ENCODE data around the gene NDUFAF8.

Gene NDUFAF8

DNA sequence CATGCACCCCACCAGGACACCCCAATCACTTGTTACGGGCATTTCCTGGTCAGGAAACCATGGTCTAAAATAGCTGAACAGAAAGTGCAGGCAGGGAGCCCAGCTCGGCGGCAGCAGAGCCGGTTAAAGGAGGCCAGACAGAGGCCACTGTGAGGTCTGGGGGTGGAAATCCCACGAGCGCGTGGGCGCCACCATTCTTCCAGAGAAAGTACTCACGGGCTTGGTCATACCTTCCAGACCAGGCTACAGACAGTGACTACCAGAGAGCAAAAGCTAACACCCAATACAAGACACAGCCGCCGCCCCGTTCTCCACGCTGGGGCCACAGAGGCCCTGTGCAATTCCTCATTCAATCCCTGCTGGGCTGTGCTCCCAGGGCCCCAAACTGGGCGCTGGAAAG is 28.2 kb upstream of the NDUFAF8 start:
- Histone ChIP-seq H3K4me3 (ENCODE audit: severe bottlenecking) (no peak overlapping the region), H3K9me3 (ENCODE audit: severe bottlenecking) (no peaks in the 10 kb centered on the region), H3K4me1 (ENCODE audit: insufficient read depth, poor library complexity, severe bottlenecking) (no peaks in the 10 kb centered on the region), H3K36me3 (ENCODE audit: low read depth) (peaks cover 10% of the 10 kb centered on the region), H3K27ac (ENCODE audit: poor library complexity, severe bottlenecking) (no peak overlapping the region), H3K27me3 (ENCODE audit: insufficient read depth, poor library complexity, severe bottlenecking) (no peaks in the 10 kb centered on the region)
- DNase-seq (ENCODE audit: low spot score) (no peak), ATAC-seq (ENCODE audit: low read depth) (no peak)
- TF ChIP-seq, protein P1, sequence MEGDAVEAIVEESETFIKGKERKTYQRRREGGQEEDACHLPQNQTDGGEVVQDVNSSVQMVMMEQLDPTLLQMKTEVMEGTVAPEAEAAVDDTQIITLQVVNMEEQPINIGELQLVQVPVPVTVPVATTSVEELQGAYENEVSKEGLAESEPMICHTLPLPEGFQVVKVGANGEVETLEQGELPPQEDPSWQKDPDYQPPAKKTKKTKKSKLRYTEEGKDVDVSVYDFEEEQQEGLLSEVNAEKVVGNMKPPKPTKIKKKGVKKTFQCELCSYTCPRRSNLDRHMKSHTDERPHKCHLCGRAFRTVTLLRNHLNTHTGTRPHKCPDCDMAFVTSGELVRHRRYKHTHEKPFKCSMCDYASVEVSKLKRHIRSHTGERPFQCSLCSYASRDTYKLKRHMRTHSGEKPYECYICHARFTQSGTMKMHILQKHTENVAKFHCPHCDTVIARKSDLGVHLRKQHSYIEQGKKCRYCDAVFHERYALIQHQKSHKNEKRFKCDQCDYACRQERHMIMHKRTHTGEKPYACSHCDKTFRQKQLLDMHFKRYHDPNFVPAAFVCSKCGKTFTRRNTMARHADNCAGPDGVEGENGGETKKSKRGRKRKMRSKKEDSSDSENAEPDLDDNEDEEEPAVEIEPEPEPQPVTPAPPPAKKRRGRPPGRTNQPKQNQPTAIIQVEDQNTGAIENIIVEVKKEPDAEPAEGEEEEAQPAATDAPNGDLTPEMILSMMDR (IDR thresholded peaks at IDR 0.05; ENCODE audit: poor library complexity, severe bottlenecking) = no peak

DNA sequence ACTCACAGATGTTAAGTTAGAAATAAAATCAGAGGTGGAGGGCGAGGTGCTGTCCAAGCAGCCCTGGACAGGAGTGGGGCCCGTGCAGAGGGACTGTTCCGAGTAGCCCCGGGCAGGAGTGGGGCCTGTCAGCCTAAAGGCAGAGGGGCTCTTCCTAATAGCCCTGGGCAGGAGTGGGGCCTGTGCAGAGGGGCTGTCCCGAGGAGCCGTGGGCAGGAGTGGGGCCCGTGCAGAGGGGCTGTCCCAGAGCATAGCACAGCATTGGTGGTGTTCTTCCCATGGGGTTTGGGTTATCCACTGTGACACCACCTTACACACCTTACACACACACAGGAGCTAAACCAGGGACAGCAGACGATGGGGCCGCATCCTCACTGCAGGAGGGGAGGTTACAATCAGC is 26.8 kb upstream of the NDUFAF8 start:
- no peak overlapping the region for H3K27ac ChIP-seq (ENCODE audit: poor library complexity, severe bottlenecking)
- DNase-seq (ENCODE audit: low spot score) = no peak
- no peak for ATAC-seq (ENCODE audit: low read depth)
- H3K4me1 ChIP-seq (ENCODE audit: insufficient read depth, poor library complexity, severe bottlenecking) = no peaks in the 10 kb centered on the region
- H3K4me3 ChIP-seq (ENCODE audit: severe bottlenecking) = no peak overlapping the region
- no peaks in the 10 kb centered on the region for H3K9me3 ChIP-seq (ENCODE audit: severe bottlenecking)
- H3K27me3 ChIP-seq (ENCODE audit: insufficient read depth, poor library complexity, severe bottlenecking) = no peaks in the 10 kb centered on the region
- peaks cover 25% of the 10 kb centered on the region for H3K36me3 ChIP-seq (ENCODE audit: low read depth)
- TF ChIP-seq, protein P1 (IDR thresholded peaks at IDR 0.05; ENCODE audit: poor library complexity, severe bottlenecking) = no peak

DNA sequence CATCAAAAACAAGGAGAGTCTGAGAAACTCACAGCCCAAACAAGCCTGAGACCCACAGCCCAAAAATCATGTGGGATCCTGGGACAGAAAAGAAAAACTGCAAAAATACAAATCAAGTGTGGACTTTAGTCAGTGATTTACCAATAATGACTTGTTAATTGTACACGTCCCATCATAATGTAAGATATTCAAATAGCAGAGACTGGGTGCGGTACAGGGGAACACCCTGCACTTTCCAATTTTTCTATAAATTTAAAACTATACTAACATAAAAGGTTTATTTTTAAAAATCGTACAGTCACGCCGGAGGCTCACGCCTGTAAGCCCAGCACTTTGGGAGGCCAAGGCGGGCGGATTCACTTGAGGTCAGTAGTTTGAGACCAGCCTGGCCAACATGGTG is 25.1 kb upstream of the NDUFAF8 start:
- DNase-seq (ENCODE audit: low spot score) (no peak), ATAC-seq (ENCODE audit: low read depth) (no peak)
- H3K27ac ChIP-seq (ENCODE audit: poor library complexity, severe bottlenecking) = no peak overlapping the region
- no peaks in the 10 kb centered on the region for H3K4me1 ChIP-seq (ENCODE audit: insufficient read depth, poor library complexity, severe bottlenecking)
- no peaks in the 10 kb centered on the region for H3K9me3 ChIP-seq (ENCODE audit: severe bottlenecking)
- TF ChIP-seq, protein P1 (IDR thresholded peaks at IDR 0.05; ENCODE audit: poor library complexity, severe bottlenecking) = no peak
- H3K36me3 ChIP-seq (ENCODE audit: low read depth) = peaks cover 25% of the 10 kb centered on the region
- H3K27me3 ChIP-seq (ENCODE audit: insufficient read depth, poor library complexity, severe bottlenecking) = no peaks in the 10 kb centered on the region
- H3K4me3 ChIP-seq (ENCODE audit: severe bottlenecking) = no peak overlapping the region

DNA sequence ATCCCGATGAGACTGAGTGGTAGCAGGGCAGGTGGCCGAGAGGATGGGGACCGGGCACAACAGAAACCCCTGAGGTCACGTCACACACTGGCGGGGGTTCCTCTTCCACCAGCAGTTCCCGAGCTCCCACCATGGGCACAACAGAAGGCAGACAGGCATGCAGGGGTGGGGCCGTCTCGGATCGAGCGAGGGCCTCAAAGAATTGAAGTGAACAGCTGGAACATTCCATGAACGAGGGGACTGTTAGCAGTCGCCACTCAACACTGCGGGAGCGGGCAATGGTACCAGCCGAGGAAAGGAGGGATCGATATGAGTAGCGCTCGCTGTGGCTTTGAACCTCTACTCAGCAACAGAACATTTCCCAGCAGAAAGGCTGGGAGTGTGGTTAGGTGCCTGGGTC is 21.6 kb upstream of the NDUFAF8 start:
- no peak for ATAC-seq (ENCODE audit: low read depth)
- Histone ChIP-seq H3K4me3 (ENCODE audit: severe bottlenecking) (no peak overlapping the region), H3K4me1 (ENCODE audit: insufficient read depth, poor library complexity, severe bottlenecking) (no peaks in the 10 kb centered on the region), H3K27ac (ENCODE audit: poor library complexity, severe bottlenecking) (no peak overlapping the region), H3K27me3 (ENCODE audit: insufficient read depth, poor library complexity, severe bottlenecking) (no peaks in the 10 kb centered on the region), H3K36me3 (ENCODE audit: low read depth) (peaks cover 33% of the 10 kb centered on the region), H3K9me3 (ENCODE audit: severe bottlenecking) (no peaks in the 10 kb centered on the region)
- TF ChIP-seq, protein P1 (IDR thresholded peaks at IDR 0.05; ENCODE audit: poor library complexity, severe bottlenecking) = no peak
- no peak for DNase-seq (ENCODE audit: low spot score)

DNA sequence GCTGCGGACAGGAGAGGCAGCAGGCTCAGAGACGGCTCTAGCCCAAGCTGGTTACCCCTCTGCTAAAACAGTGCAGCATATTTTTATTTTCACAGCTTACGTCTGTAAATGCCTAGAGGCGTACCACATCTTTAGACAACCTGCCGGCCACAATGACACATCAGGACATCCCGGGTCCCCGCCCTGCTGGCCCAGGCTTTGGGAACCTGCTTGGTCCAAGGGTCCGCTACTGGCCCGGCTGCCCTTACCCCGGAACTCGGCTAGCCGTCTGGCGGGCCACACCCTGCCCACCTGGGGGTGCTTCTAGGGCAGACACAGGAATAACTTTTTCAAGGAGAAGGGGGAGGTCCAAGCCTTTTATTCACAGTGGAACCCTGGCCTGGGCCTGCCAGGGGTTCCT is 20.7 kb upstream of the NDUFAF8 start:
- Histone ChIP-seq H3K9me3 (ENCODE audit: severe bottlenecking) (no peaks in the 10 kb centered on the region), H3K4me3 (ENCODE audit: severe bottlenecking) (no peak overlapping the region), H3K27ac (ENCODE audit: poor library complexity, severe bottlenecking) (peak overlapping the region; percentile 26), H3K27me3 (ENCODE audit: insufficient read depth, poor library complexity, severe bottlenecking) (no peaks in the 10 kb centered on the region), H3K4me1 (ENCODE audit: insufficient read depth, poor library complexity, severe bottlenecking) (peaks cover 1% of the 10 kb centered on the region), H3K36me3 (ENCODE audit: low read depth) (peaks cover 33% of the 10 kb centered on the region)
- TF ChIP-seq, protein P1 (IDR thresholded peaks at IDR 0.05; ENCODE audit: poor library complexity, severe bottlenecking) = no peak
- DNase-seq (ENCODE audit: low spot score) = no peak
- ATAC-seq (ENCODE audit: low read depth) = no peak

Measured in RWPE2 (cell line).